Measurements from ENCODE around the gene MRTFB.

DNA sequence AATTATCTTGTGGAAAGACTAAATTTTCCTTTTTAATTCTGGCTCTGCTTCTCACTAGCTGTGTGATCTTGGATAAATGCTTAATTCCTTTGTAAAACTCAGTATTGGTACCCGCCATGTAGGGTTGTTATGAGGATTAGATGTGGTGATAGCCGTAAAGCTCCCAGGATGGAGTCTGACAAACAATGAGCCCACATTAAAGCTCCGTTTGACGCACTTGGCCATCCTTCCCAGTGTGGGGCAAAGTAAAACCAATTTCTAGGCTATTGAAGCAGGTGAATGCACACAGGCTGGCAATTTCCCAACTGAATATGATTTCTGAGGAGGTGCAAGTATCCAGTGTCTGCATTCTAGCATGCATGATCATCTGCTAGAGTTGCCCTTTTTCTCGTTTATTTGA is 123.6 kb downstream of the MRTFB start:
- TF ChIP-seq CTBP1 (IDR thresholded peaks at IDR 0.05; ENCODE audit: borderline replicate concordance): no peak
- no peak for TF ChIP-seq ARNT (IDR thresholded peaks at IDR 0.05)
- no peak for TF ChIP-seq NFRKB (IDR thresholded peaks at IDR 0.05)
- TF ChIP-seq SP1 (IDR thresholded peaks at IDR 0.05): no peak
- no peak for TF ChIP-seq FOXM1 (IDR thresholded peaks at IDR 0.05; ENCODE audit: borderline replicate concordance)
- TF ChIP-seq, protein P1, sequence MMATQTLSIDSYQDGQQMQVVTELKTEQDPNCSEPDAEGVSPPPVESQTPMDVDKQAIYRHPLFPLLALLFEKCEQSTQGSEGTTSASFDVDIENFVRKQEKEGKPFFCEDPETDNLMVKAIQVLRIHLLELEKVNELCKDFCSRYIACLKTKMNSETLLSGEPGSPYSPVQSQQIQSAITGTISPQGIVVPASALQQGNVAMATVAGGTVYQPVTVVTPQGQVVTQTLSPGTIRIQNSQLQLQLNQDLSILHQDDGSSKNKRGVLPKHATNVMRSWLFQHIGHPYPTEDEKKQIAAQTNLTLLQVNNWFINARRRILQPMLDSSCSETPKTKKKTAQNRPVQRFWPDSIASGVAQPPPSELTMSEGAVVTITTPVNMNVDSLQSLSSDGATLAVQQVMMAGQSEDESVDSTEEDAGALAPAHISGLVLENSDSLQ (IDR thresholded peaks at IDR 0.05): no peak

Measured in HEK293T (cell line).